ENCODE results near the gene KCND2. TPM values are rescaled to one million over a fixed set of nuclear protein-coding genes. Genes with fewer than 3 reads are reported as not detected.
"Not testable (repeated sequence)": the region's sequence is repeated elsewhere in the genome, so short reads cannot be mapped to it uniquely, and the experiment has no call there.

KCND2 gene
- total RNA-seq, 4 donors from 2014 or later = 0.07 to 0.93 (median 0.30) TPM

DNA sequence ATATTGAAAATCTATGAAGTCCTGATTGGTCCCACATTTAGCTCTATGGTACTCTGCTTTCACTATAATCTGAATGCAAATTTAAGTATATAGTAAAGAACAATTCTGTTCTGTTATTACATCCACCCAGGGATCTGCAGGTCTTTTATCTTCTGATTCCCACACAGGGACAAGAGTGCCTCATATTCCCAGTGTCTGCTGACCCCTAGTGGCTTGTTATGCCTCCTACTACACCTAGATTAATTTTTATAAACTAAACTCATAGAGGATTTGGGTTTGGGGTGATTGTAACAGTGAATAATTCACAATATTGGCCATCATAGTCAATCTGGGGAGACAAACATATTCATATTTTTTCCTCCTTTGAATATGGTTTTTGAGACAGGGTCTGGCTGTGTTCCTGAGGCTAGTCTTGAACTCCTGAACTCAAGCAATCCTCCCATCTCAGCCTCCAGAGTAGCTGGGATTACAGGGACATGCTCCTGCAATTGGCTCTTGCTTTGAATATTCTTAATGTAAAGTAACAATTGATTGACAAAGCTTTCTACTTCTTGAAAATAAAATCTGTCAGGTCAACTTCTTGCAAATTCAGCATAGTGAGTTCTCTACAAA lies 282.1 kb downstream of the KCND2 start:
- ATAC-seq = no peak
- intact Hi-C loops (cut with DNase I; ENCODE audit: low total_unique reads) = no loop called here

DNA sequence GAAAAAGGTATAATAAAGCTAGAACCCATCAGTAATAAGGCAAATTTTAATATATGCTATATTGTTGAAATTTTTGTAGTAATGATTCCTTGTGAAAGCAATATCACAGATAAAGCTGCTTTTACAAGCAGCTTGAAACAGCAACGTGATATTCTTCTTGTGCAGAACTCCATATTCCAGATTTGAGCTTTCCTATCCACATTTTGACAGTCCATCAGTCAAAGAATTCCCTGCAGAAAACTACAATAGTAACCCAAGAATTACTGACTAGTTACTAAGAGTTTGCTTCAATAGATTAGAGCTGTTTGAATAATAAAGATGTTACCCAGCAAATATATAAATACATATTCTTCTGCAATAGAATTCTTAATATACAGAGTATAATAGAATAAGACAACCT lies 291.2 kb downstream of the KCND2 start:
- in situ Hi-C loops (cut with MboI; ENCODE audit: low sequenced_read_pairs in 4 of 4) = loop anchor here in 1 of 4 donors (25.0 kb wide), 1 partner anchor 1302 kb away; no protein-coding TSS in a partner anchor
- intact Hi-C loops (cut with DNase I; ENCODE audit: low total_unique reads) = no loop called here
- no peak overlapping the region for H3K4me3 ChIP-seq
- H3K9me3 ChIP-seq = no peaks in the 10 kb centered on the region
- ATAC-seq (no peak), DNase-seq (no peak)
- no peak for TF ChIP-seq POLR2A (IDR thresholded peaks at IDR 0.05)
- TF ChIP-seq, protein P1, sequence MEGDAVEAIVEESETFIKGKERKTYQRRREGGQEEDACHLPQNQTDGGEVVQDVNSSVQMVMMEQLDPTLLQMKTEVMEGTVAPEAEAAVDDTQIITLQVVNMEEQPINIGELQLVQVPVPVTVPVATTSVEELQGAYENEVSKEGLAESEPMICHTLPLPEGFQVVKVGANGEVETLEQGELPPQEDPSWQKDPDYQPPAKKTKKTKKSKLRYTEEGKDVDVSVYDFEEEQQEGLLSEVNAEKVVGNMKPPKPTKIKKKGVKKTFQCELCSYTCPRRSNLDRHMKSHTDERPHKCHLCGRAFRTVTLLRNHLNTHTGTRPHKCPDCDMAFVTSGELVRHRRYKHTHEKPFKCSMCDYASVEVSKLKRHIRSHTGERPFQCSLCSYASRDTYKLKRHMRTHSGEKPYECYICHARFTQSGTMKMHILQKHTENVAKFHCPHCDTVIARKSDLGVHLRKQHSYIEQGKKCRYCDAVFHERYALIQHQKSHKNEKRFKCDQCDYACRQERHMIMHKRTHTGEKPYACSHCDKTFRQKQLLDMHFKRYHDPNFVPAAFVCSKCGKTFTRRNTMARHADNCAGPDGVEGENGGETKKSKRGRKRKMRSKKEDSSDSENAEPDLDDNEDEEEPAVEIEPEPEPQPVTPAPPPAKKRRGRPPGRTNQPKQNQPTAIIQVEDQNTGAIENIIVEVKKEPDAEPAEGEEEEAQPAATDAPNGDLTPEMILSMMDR (IDR thresholded peaks at IDR 0.05 in 4 of 5, conservative IDR thresholded peaks at IDR 0.05 in 1 of 5) = no peak
- H3K27me3 ChIP-seq = no peaks in the 10 kb centered on the region
- H3K27ac ChIP-seq = no peak overlapping the region
- H3K36me3 ChIP-seq = no peaks in the 10 kb centered on the region
- no peaks in the 10 kb centered on the region for H3K4me1 ChIP-seq

More for the DNA sequence above, 282.1 kb downstream of the KCND2 start:
- no peaks in the 10 kb centered on the region for H3K27me3 ChIP-seq
- no peak for DNase-seq
- in situ Hi-C loops (cut with MboI; ENCODE audit: low sequenced_read_pairs in 4 of 4) = loop anchor here in 2 of 4 donors (10.0 to 25.0 kb wide), 2 partner anchors 1280 to 1293 kb away; no protein-coding TSS in a partner anchor
- H3K4me1 ChIP-seq = no peaks in the 10 kb centered on the region
- H3K27ac ChIP-seq = no peak overlapping the region
- H3K36me3 ChIP-seq = no peaks in the 10 kb centered on the region
- no peaks in the 10 kb centered on the region for H3K9me3 ChIP-seq
- TF ChIP-seq, protein P1 (IDR thresholded peaks at IDR 0.05 in 4 of 5, conservative IDR thresholded peaks at IDR 0.05 in 1 of 5) = peak in 3 of 5 experiments; percentile 23 to 47 (median 33)
- TF ChIP-seq POLR2A (IDR thresholded peaks at IDR 0.05) = no peak
- no peak overlapping the region for H3K4me3 ChIP-seq

DNA sequence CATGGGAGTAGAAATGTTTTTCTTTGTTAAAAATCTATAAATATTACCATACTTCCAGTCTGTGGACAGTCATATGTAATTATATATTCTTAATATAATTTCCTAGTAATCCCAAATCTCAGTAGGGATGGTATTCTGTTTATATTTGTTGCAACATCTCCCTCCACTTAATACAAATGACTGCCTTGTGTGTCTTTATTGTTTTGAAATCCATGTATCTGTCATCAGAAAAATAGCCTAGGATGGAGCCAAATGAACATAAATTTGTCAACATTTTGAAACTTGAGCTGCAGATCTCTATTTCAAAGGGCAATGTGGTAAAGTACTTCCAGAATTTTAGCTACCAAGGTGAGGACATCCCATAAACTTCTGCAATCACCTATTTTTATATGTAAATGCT lies 294.2 kb downstream of the KCND2 start:
- ATAC-seq = no peak
- in situ Hi-C loops (cut with MboI; ENCODE audit: low sequenced_read_pairs in 4 of 4) = loop anchor here in 1 of 4 donors (25.0 kb wide), 1 partner anchor 1305 kb away; no protein-coding TSS in a partner anchor
- intact Hi-C loops (cut with DNase I; ENCODE audit: low total_unique reads) = no loop called here
- Histone ChIP-seq H3K27ac (no peak overlapping the region), H3K4me3 (no peak overlapping the region), H3K9me3 (no peaks in the 10 kb centered on the region), H3K36me3 (no peaks in the 10 kb centered on the region), H3K4me1 (no peaks in the 10 kb centered on the region), H3K27me3 (no peaks in the 10 kb centered on the region)
- DNase-seq = no peak
- no peak for TF ChIP-seq POLR2A (IDR thresholded peaks at IDR 0.05)
- TF ChIP-seq, protein P1 (IDR thresholded peaks at IDR 0.05 in 4 of 5, conservative IDR thresholded peaks at IDR 0.05 in 1 of 5) = no peak

DNA sequence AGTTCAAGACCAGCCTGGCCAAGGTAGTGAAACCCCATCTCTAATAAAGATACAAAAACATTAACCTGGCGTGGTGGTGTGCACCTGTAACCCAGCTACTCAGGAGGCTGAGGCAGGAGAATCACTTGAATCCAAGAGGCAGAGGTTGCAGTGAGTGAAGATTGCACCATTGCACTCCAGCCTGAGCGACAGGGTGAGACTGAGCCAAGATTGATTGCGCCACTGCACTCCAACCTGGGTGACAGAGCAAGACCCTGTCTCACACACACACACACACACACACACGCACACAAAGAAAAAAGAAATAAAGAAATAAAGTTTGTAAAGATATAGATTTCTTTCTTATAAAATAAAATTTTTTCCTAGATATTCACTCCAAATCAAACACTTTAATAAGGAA lies 305.7 kb downstream of the KCND2 start:
- H3K36me3 ChIP-seq; H3K4me3 ChIP-seq; H3K27me3 ChIP-seq; DNase-seq; H3K27ac ChIP-seq; intact Hi-C loops (cut with DNase I; ENCODE audit: low total_unique reads); ATAC-seq; H3K4me1 ChIP-seq; in situ Hi-C loops (cut with MboI; ENCODE audit: low sequenced_read_pairs in 4 of 4); H3K9me3 ChIP-seq: not testable (repeated sequence)

DNA sequence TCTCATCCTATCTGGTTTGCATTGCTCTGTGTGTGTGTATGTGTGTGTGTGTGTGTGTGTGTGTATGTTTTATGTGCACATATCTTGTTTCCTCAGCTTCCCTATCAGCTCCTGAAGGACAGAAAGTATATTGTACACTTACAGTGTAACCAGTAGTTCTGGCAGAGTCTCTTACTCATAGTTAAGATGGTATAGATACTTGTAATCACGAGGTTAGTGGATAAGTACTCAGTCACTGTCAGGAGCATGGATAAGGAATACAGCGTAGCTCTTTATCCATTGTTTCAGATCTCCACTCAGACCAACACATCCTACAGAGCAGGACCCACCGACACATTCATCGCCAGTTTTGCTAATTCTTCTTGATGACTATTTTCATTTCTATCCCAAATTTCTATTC lies 309.9 kb downstream of the KCND2 start:
- Histone ChIP-seq H3K27ac (no peak overlapping the region), H3K9me3 (no peaks in the 10 kb centered on the region), H3K36me3 (no peaks in the 10 kb centered on the region), H3K27me3 (no peaks in the 10 kb centered on the region), H3K4me1 (no peaks in the 10 kb centered on the region), H3K4me3 (no peak overlapping the region)
- TF ChIP-seq, protein P1 (IDR thresholded peaks at IDR 0.05 in 4 of 5, conservative IDR thresholded peaks at IDR 0.05 in 1 of 5) = no peak
- no peak for TF ChIP-seq POLR2A (IDR thresholded peaks at IDR 0.05)
- DNase-seq (no peak), ATAC-seq (no peak)
- in situ Hi-C loops (cut with MboI; ENCODE audit: low sequenced_read_pairs in 4 of 4) (no loop called here), intact Hi-C loops (cut with DNase I; ENCODE audit: low total_unique reads) (no loop called here)

All from gastrocnemius medialis (tissue), 4 donors.